Uterus (tissue), 2 donors: ENCODE results near the gene AFAP1L1.

Experiments
- POLR2A ChIP-seq, 2 donors: fragments of 450-650 bp; IDR thresholded peaks; one replicate each; pipeline ENCODE4 v1.6.1; 2016; ENCODE audit warnings: antibody characterized with exemption in 2 of 2, mild to moderate bottlenecking in 1 of 2, moderate library complexity in 1 of 2
- TF ChIP-seq, protein P1 (sequence below), 4 experiments: fragments of 200-600 bp in 2 of 4; fragments of 450-650 bp in 2 of 4; sonication (generic) in 2 of 4; IDR thresholded peaks; one replicate each; pipeline ENCODE4 v1.5.1; 2016 to 2019; ENCODE audit warnings: antibody characterized with exemption in 4 of 4, mild to moderate bottlenecking in 2 of 4, moderate library complexity in 1 of 4

DNA sequence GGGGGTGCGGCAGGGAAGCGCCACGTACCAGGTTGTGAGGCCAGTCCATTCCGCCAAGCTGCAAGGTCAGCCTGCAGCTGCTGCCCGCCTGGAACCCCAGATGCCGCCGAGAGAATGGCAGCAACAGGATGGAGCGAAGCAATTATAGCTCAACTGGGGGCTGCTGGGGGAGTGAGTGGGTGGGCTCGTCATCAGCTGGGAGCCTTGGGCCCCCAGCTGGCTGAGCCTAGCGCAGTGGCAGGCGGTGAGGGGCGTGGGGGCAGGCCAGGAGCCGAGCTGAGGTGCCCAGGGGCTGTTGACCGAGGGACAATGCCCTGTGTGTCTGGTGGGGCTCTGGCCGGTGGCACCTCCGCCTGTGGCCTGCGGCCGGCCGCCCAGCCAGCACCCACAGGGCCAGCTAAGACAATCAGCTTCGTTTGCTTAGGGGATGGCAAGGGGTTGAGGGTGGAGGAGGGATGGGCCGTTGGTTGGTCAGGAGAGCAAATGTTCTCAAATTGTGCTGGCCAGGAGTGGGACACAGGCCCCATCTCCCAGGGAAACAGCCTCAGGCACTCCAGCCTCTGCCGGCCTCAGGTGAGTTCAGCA, 107.6 kb downstream of the AFAP1L1 start, which contains the start of gene IL17B:
- TF ChIP-seq POLR2A (IDR thresholded peaks at IDR 0.05): no peak
- TF ChIP-seq, protein P1, sequence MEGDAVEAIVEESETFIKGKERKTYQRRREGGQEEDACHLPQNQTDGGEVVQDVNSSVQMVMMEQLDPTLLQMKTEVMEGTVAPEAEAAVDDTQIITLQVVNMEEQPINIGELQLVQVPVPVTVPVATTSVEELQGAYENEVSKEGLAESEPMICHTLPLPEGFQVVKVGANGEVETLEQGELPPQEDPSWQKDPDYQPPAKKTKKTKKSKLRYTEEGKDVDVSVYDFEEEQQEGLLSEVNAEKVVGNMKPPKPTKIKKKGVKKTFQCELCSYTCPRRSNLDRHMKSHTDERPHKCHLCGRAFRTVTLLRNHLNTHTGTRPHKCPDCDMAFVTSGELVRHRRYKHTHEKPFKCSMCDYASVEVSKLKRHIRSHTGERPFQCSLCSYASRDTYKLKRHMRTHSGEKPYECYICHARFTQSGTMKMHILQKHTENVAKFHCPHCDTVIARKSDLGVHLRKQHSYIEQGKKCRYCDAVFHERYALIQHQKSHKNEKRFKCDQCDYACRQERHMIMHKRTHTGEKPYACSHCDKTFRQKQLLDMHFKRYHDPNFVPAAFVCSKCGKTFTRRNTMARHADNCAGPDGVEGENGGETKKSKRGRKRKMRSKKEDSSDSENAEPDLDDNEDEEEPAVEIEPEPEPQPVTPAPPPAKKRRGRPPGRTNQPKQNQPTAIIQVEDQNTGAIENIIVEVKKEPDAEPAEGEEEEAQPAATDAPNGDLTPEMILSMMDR (IDR thresholded peaks at IDR 0.05): no peak
